Measurements from ENCODE around the gene RNU5D-1. TPM values are rescaled to one million over a fixed set of nuclear protein-coding genes. Genes with fewer than 3 reads are reported as not detected.

Gene RNU5D-1
- total RNA-seq, 4 donors from 2014 or later, result not detected

DNA sequence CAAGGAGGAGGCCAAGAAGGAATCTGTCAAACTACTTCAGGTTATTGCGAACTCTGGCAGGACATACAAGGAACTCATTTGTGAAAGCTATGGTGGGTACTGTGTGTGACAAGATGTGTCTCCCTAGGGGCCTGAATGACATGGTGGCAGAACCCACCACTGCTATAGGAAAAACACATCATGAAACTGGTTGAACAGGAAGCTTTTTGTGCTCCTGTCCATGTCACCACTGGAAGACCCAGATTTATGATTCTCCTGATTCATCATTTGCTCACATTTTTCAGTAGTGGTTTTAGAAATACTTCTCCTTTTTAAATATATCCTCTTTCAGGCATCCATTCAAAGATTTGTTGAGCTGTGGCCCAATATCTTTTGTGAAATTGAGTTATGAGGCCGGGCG is 32.8 kb downstream of the RNU5D-1 start:
- 92% methylated on average over 3 of the region's 3 CpGs for WGBS, 2 donors
- Histone ChIP-seq H3K9me3 (no peaks in the 10 kb centered on the region), H3K27me3 (no peaks in the 10 kb centered on the region), H3K27ac (no peak overlapping the region), H3K36me3 (peaks cover 0 to 3% (median 0%) of the 10 kb centered on the region in 3 donors), H3K4me1 (no peaks in the 10 kb centered on the region), H3K4me3 (no peak overlapping the region)
- DNase-seq (ENCODE audit: low spot score in 2 of 2), result no peak
- no peak for TF ChIP-seq EP300 (IDR thresholded peaks at IDR 0.05)
- TF ChIP-seq, protein P1, sequence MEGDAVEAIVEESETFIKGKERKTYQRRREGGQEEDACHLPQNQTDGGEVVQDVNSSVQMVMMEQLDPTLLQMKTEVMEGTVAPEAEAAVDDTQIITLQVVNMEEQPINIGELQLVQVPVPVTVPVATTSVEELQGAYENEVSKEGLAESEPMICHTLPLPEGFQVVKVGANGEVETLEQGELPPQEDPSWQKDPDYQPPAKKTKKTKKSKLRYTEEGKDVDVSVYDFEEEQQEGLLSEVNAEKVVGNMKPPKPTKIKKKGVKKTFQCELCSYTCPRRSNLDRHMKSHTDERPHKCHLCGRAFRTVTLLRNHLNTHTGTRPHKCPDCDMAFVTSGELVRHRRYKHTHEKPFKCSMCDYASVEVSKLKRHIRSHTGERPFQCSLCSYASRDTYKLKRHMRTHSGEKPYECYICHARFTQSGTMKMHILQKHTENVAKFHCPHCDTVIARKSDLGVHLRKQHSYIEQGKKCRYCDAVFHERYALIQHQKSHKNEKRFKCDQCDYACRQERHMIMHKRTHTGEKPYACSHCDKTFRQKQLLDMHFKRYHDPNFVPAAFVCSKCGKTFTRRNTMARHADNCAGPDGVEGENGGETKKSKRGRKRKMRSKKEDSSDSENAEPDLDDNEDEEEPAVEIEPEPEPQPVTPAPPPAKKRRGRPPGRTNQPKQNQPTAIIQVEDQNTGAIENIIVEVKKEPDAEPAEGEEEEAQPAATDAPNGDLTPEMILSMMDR (IDR thresholded peaks at IDR 0.05), result no peak
- no peak for TF ChIP-seq POLR2A (IDR thresholded peaks at IDR 0.05)

DNA sequence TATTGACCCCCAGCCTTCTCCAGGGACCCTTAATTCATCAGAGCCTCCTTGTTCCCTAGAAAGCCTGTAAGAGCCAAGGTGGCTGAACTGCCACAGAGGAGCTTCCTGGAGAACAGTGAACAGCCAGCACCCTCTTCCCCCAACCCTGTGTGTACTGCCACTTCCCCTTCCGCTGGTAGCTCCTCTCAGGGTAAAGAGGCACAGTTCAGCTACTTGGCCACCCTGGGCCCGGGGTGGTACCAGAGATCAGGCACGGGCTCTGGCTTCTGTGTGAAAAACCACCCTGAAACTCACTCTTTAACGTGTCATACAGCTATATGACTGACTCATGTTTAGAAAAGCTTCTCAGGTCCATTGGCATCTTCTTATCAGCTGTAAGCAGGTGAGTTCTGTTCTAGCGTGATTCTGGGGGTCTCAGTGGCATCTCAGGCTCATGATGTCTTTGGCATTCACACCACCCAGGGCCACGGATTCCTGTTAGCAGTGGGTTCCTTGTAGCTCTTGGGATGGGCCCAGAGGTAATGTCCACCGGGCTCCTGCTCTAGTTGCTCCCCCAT is 34.1 kb downstream of the RNU5D-1 start:
- Histone ChIP-seq H3K27me3 (no peaks in the 10 kb centered on the region), H3K4me3 (no peak overlapping the region), H3K36me3 (peaks cover 0 to 11% (median 0%) of the 10 kb centered on the region in 3 donors), H3K27ac (no peak overlapping the region), H3K4me1 (no peaks in the 10 kb centered on the region), H3K9me3 (no peaks in the 10 kb centered on the region)
- no peak for TF ChIP-seq EP300 (IDR thresholded peaks at IDR 0.05)
- TF ChIP-seq, protein P1 (IDR thresholded peaks at IDR 0.05), result no peak
- TF ChIP-seq POLR2A (IDR thresholded peaks at IDR 0.05), result no peak
- DNase-seq (ENCODE audit: low spot score in 2 of 2), result no peak
- 68 to 79% methylated on average over 7 of the region's 7 CpGs for WGBS, 2 donors

DNA sequence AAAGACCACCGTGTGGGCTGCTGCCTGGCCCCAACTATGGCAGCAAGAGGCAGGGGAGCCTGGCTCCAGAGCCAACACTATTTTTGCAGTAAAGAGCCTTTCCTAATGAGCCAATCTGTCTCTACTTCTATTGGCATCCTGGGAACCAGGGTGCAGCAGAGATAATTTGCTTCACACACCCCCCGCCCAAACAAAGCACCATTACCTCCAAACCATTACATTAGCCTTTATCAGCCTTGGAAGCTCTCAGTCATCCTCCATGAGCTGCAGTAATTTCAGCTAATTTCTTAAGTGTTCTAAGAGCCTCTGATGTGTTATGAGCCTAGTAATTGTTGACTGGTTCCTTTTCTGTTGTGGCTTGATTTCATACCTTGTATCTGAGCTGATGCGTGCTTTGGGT is 34.9 kb downstream of the RNU5D-1 start:
- no peak for DNase-seq (ENCODE audit: low spot score in 2 of 2)
- Histone ChIP-seq H3K27ac (no peak overlapping the region), H3K27me3 (no peaks in the 10 kb centered on the region), H3K4me3 (no peak overlapping the region), H3K4me1 (no peaks in the 10 kb centered on the region), H3K9me3 (no peaks in the 10 kb centered on the region), H3K36me3 (peaks cover 0 to 11% (median 0%) of the 10 kb centered on the region in 3 donors)
- TF ChIP-seq EP300 (IDR thresholded peaks at IDR 0.05) (no peak), POLR2A (IDR thresholded peaks at IDR 0.05) (no peak)
- TF ChIP-seq, protein P1 (IDR thresholded peaks at IDR 0.05), result no peak
- 77 to 83% methylated on average over 3 of the region's 3 CpGs for WGBS, 2 donors

DNA sequence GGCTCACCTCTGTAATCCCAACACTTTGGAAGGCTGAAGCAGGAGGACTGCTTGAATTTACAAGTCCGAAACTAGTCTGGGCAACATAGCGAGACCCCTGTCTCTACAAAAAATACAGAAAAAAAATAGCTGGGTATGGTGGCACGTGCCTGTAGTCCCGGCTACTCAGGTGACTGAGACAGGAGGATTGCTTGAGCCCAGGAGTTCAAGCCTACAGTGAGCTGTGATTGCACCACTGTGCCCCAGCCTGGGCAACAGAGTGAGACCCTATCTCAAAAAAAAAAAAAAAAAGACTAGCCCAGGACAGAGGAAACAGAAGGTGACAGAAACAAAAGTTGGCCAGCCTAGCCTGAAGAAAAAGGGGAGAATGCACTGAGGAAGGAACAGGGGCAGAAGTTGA is 35.3 kb downstream of the RNU5D-1 start:
- TF ChIP-seq, protein P1 (IDR thresholded peaks at IDR 0.05), result no peak
- TF ChIP-seq EP300 (IDR thresholded peaks at IDR 0.05) (no peak), POLR2A (IDR thresholded peaks at IDR 0.05) (no peak)
- H3K4me1 ChIP-seq, result no peaks in the 10 kb centered on the region
- H3K36me3 ChIP-seq, result peaks cover 0 to 11% (median 0%) of the 10 kb centered on the region in 3 donors
- no peaks in the 10 kb centered on the region for H3K9me3 ChIP-seq
- WGBS, 2 donors, result 91 to 96% methylated on average over 4 of the region's 4 CpGs
- H3K4me3 ChIP-seq, result no peak overlapping the region
- H3K27me3 ChIP-seq, result no peaks in the 10 kb centered on the region
- DNase-seq (ENCODE audit: low spot score in 2 of 2), result no peak
- H3K27ac ChIP-seq, result no peak overlapping the region

DNA sequence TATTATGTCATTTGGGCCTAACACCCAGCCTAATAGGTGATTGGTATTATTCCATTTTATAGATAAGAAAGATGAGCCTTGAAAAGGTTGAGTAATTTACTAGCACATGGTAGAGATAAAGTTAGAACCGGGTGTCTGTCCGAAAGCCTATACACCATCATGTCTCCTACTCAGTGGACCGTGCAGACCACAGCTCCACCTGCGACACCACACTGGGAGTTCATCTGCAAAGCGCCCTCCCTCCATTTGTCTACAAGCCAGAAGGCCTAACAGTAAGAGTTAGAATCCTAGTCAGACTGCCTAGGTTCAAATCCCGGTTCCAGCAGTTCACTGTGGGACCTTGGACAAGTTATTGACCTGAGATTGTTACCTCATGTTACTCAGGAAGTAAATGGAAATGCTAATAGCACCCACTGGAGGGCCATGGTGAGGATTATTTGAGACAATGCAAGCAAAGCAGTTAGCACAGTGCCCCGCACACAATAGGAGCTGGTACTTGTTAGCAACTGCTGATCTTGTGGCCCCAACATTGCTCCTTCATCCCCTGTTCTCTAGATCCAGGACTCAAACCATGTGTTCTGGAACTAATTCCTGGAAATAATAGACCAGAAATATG is 36.0 kb downstream of the RNU5D-1 start:
- no peak overlapping the region for H3K27ac ChIP-seq
- TF ChIP-seq EP300 (IDR thresholded peaks at IDR 0.05) (no peak), POLR2A (IDR thresholded peaks at IDR 0.05) (no peak)
- TF ChIP-seq, protein P1 (IDR thresholded peaks at IDR 0.05), result no peak
- H3K9me3 ChIP-seq, result no peaks in the 10 kb centered on the region
- H3K4me1 ChIP-seq, result no peaks in the 10 kb centered on the region
- H3K36me3 ChIP-seq, result peaks cover 0 to 11% (median 0%) of the 10 kb centered on the region in 3 donors
- 90 to 96% methylated on average over 7 of the region's 7 CpGs for WGBS, 2 donors
- H3K27me3 ChIP-seq, result no peaks in the 10 kb centered on the region
- DNase-seq (ENCODE audit: low spot score in 2 of 2), result no peak
- H3K4me3 ChIP-seq, result no peak overlapping the region

Measured in tibial nerve (tissue), 4 donors.